ENCODE measurements around the gene PARL. TPM values are rescaled to one million over a fixed set of nuclear protein-coding genes. Genes with fewer than 3 reads are reported as not detected.

Gene PARL
- total and polyA plus RNA-seq, 2 of the 8 experiments (the other 6 are each of a cell fraction or from before 2014, with no cell fraction given), result 62.7 to 85.0 TPM

DNA sequence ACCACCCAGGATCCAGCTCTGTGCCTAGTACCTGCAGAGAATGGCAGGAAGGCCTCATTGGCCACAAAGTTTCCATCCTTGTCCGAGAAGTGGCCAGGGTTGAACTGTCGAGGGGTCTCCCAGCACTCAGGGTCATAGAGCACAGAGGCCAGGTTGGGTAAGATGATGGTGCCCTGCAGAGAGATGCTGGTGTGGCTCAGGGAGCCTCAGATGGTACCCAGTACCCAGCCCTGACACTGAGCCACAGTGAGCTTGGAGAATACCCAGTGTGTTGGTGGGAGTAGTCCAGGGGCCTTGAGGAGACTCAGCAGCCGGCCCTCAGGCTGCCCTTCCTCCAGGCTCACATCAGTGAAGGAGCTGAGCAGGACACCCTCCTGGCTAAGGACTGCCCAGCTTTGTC, 11.5 kb upstream of the PARL start:
- no peak for TF ChIP-seq MAFK (IDR thresholded peaks at IDR 0.05; ENCODE audit: low read depth, low read length)
- TF ChIP-seq, protein P1, sequence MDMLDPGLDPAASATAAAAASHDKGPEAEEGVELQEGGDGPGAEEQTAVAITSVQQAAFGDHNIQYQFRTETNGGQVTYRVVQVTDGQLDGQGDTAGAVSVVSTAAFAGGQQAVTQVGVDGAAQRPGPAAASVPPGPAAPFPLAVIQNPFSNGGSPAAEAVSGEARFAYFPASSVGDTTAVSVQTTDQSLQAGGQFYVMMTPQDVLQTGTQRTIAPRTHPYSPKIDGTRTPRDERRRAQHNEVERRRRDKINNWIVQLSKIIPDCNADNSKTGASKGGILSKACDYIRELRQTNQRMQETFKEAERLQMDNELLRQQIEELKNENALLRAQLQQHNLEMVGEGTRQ (IDR thresholded peaks at IDR 0.05; ENCODE audit: low read length), result no peak
- TF ChIP-seq KDM5A (IDR thresholded peaks at IDR 0.05; ENCODE audit: low read length), result no peak
- no peak for TF ChIP-seq TEAD4 (IDR thresholded peaks at IDR 0.05; ENCODE audit: low read depth, low read length)
- no peak for TF ChIP-seq CBX5 (IDR thresholded peaks at IDR 0.05; ENCODE audit: low read depth, low read length)
- TF ChIP-seq, protein P2, sequence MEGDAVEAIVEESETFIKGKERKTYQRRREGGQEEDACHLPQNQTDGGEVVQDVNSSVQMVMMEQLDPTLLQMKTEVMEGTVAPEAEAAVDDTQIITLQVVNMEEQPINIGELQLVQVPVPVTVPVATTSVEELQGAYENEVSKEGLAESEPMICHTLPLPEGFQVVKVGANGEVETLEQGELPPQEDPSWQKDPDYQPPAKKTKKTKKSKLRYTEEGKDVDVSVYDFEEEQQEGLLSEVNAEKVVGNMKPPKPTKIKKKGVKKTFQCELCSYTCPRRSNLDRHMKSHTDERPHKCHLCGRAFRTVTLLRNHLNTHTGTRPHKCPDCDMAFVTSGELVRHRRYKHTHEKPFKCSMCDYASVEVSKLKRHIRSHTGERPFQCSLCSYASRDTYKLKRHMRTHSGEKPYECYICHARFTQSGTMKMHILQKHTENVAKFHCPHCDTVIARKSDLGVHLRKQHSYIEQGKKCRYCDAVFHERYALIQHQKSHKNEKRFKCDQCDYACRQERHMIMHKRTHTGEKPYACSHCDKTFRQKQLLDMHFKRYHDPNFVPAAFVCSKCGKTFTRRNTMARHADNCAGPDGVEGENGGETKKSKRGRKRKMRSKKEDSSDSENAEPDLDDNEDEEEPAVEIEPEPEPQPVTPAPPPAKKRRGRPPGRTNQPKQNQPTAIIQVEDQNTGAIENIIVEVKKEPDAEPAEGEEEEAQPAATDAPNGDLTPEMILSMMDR (IDR thresholded peaks at IDR 0.05; ENCODE audit: control extremely low read depth in 1 of 3, insufficient read depth in 1 of 3, low read depth in 1 of 3, low read length in 3 of 3), result no peak
- no peak for TF ChIP-seq BACH1 (IDR thresholded peaks at IDR 0.05; ENCODE audit: low read length)
- TF ChIP-seq SAP30 (IDR thresholded peaks at IDR 0.05; ENCODE audit: insufficient read depth, insufficient replicate concordance, low read length), result no peak
- TF ChIP-seq SP1 (IDR thresholded peaks at IDR 0.05; ENCODE audit: low read depth, low read length), result no peak
- no peak overlapping the region for H3K9ac ChIP-seq (replicated peaks in 1 of 4; ENCODE audit: extremely low read depth in 1 of 4, low read depth in 3 of 4, low read length in 3 of 4)
- no peak overlapping the region for H4K5ac ChIP-seq (ENCODE audit: insufficient read length, low read depth, low read length)
- no peak overlapping the region for H3K23ac ChIP-seq (ENCODE audit: insufficient read length)
- H2BK12ac ChIP-seq (ENCODE audit: low read depth, low read length), result 0 out of 2 replicates have a peak overlapping the region, but pooled peaks have one; percentile 11
- no peak overlapping the region; the same call in 1 of the 2 replicates for H2BK15ac ChIP-seq (ENCODE audit: low read length)
- no peaks in the 10 kb centered on the region for H3K79me1 ChIP-seq (ENCODE audit: low read depth, low read length)
- H3K9me3 ChIP-seq (ENCODE audit: insufficient read depth in 2 of 2, low read depth in 1 of 2, low read length in 1 of 2), result no peaks in the 10 kb centered on the region
- 93% methylated on average over 3 of the region's 3 CpGs; no CpG with 5 or more reads in 1 of the 2 experiments for WGBS, 2 experiments (ENCODE audit: extremely low coverage in 1 of 2, insufficient coverage in 1 of 2, insufficient read length in 1 of 2, insufficient replicate concordance in 2 of 2, low coverage in 1 of 2, low lambda C conversion rate in 2 of 2, missing lambda C conversion rate in 1 of 2)
- no peaks in the 10 kb centered on the region for H3K79me2 ChIP-seq (ENCODE audit: control insufficient read depth in 1 of 2, insufficient read depth in 2 of 2, low read length in 2 of 2)
- no peak for DNase-seq (ENCODE audit: low read depth in 1 of 2, low spot score in 2 of 2)
- no peak overlapping the region for H4K8ac ChIP-seq (ENCODE audit: extremely low read depth, insufficient read depth, low read length)
- peaks cover 0 to 3% (median 0%) of the 10 kb centered on the region in 4 experiments; a peak in 3 of 7 replicates for H3K4me1 ChIP-seq (replicated peaks in 1 of 4; ENCODE audit: control insufficient read depth in 3 of 4, insufficient read depth in 4 of 4, low read length in 3 of 4)
- H3K23me2 ChIP-seq (ENCODE audit: low read depth, low read length), result no peaks in the 10 kb centered on the region
- no peak overlapping the region for H2AFZ ChIP-seq (ENCODE audit: low read length)
- CTCF ChIA-PET (ENCODE audit: partially characterized antibody), result interaction anchor here (0.7 to 6.4 kb wide), 48 partner anchors 8 to 466 kb away, joined by 3 to 53 read pairs (median 4); partner anchors contain the start of genes ABCC5, CLCN2, EIF2B5 and PARL
- no peak overlapping the region for H2BK20ac ChIP-seq (ENCODE audit: low read length)
- no peaks in the 10 kb centered on the region for H3K36me3 ChIP-seq (ENCODE audit: control insufficient read depth in 2 of 4, insufficient read depth in 4 of 4, low read length in 3 of 4)
- FAIRE-seq, result no peak
- H2BK5ac ChIP-seq (ENCODE audit: low read depth, low read length), result no peak overlapping the region
- no peak overlapping the region for H2BK120ac ChIP-seq (replicated peaks; ENCODE audit: low read depth, low read length)
- no peak overlapping the region for H3K14ac ChIP-seq (ENCODE audit: insufficient read length)
- 0 out of 2 replicates have a peak overlapping the region, but pooled peaks have one; percentile 2 for H2AK5ac ChIP-seq (ENCODE audit: low read depth, low read length)
- H3K4ac ChIP-seq (replicated peaks; ENCODE audit: insufficient read length, low read depth, low read length), result no peak overlapping the region
- H3K27me3 ChIP-seq (replicated peaks in 1 of 4; ENCODE audit: control insufficient read depth in 3 of 4, extremely low read depth in 1 of 4, insufficient read depth in 3 of 4, low read length in 3 of 4), result no peaks in the 10 kb centered on the region
- H3K4me2 ChIP-seq (ENCODE audit: insufficient read depth in 1 of 2, low read depth in 2 of 2, low read length in 2 of 2), result no peak overlapping the region
- no peak overlapping the region for H4K91ac ChIP-seq (replicated peaks; ENCODE audit: insufficient read length, low read length)
- H3K56ac ChIP-seq (replicated peaks; ENCODE audit: insufficient read length, low read depth, low read length), result no peak overlapping the region
- no peak overlapping the region for H3K4me3 ChIP-seq (ENCODE audit: extremely low read depth in 1 of 4, insufficient read depth in 2 of 4, low read depth in 3 of 4, low read length in 4 of 4)
- no peak overlapping the region for H3K18ac ChIP-seq (ENCODE audit: extremely low read depth, low read length)
- no peak overlapping the region for H3K27ac ChIP-seq (ENCODE audit: low read depth, low read length)
- H4K20me1 ChIP-seq (replicated peaks in 1 of 2; ENCODE audit: control insufficient read depth in 1 of 2, insufficient read depth in 2 of 2, low read length in 2 of 2), result no peaks in the 10 kb centered on the region
- POLR2A ChIA-PET (ENCODE audit: partially characterized antibody), result interaction anchor here (2.2 kb wide), 1 partner anchor 122 kb away, joined by 9 read pairs; the partner anchor contains the start of gene ABCC5

Data from H1 (cell line).